Left lung (tissue), 10 donors: ENCODE results near the gene ST3GAL3. TPM values are rescaled to one million over a fixed set of nuclear protein-coding genes. Genes with fewer than 3 reads are reported as not detected.

Experiments used
- ATAC-seq: fragments of 200-7000 bp; cut with Tn5 transposase; one replicate; pipeline ENCODE4 v1.9.1; 2020; ENCODE audit warnings: moderate library complexity
- DNase-seq, 4 donors: peaks; one replicate each; pipeline ENCODE4 v3.0.0-alpha.2; 2013 to 2020
- H3K27ac ChIP-seq, 2 donors: fragments of 200-600 bp; sonication (generic) in 1 of 2; one replicate each; pipeline versions ENCODE4 v1.5.0 to v1.8.0; 2020 to 2021
- H3K27me3 ChIP-seq, 2 donors: fragments of 200-600 bp; sonication (generic) in 1 of 2; one replicate each; pipeline versions ENCODE4 v1.5.0 to v1.8.0; 2020 to 2021
- H3K36me3 ChIP-seq, 2 donors: fragments of 200-600 bp; sonication (generic) in 1 of 2; one replicate each; pipeline versions ENCODE4 v1.5.0 to v1.8.0; 2020 to 2021
- H3K4me1 ChIP-seq, 2 donors: fragments of 200-600 bp; one replicate each; pipeline ENCODE4 v1.8.0; 2021
- H3K4me3 ChIP-seq, 2 donors: fragments of 200-600 bp; sonication (generic) in 1 of 2; one replicate each; pipeline versions ENCODE4 v1.5.0 to v1.8.0; 2020 to 2021; ENCODE audit warnings: mild to moderate bottlenecking in 1 of 2
- H3K9me3 ChIP-seq, 2 donors: fragments of 200-600 bp; sonication (generic) in 1 of 2; one replicate each; pipeline versions ENCODE4 v1.5.0 to v1.8.0; 2020 to 2021
- intact Hi-C, 2 donors: fragments of 100-400 bp; cut with DNase I; formaldehyde crosslinking; loops; one replicate each; pipeline versions ENCODE4 v1.11.2 to v1.14.2; 2022
- microRNA-seq, 2 donors: library from miRNA; unstranded; fragments of <30 nt; microRNA quantifications; one replicate each; pipeline ENCODE4, GENCODE V29; 2019
- polyA plus RNA-seq, 6 donors: library from polyadenylated mRNA; unstranded; fragments of 120-200 nt; gene quantifications; one replicate each; pipeline ENCODE4 v1.2.1, GENCODE V29; 2013; ENCODE audit not compliant: insufficient read length in 6 of 6
- total RNA-seq, 2 donors: library from RNA; stranded (reverse); fragmentation: NEBNext Ultra II Directional; extraction: Animal tissue kit (Norgen Biotek cat#: 25700); gene quantifications; one replicate each; pipeline ENCODE4 v1.2.1, GENCODE V29; 2021
- TF ChIP-seq, protein P1 (sequence below), 2 donors: fragments of 200-600 bp; sonication (generic) in 1 of 2; IDR thresholded peaks; one replicate each; pipeline versions ENCODE4 v1.5.0 to v1.8.0; 2021; ENCODE audit warnings: antibody characterized with exemption in 2 of 2
- donor health status: DM: no; HTN: yes; CAD: no.
- donor health status: DM: no; HTN: no; CAD: no.

Gene ST3GAL3
- total and polyA plus RNA-seq, 8 donors: 18.9 to 42.4 (median 34.4) TPM

DNA sequence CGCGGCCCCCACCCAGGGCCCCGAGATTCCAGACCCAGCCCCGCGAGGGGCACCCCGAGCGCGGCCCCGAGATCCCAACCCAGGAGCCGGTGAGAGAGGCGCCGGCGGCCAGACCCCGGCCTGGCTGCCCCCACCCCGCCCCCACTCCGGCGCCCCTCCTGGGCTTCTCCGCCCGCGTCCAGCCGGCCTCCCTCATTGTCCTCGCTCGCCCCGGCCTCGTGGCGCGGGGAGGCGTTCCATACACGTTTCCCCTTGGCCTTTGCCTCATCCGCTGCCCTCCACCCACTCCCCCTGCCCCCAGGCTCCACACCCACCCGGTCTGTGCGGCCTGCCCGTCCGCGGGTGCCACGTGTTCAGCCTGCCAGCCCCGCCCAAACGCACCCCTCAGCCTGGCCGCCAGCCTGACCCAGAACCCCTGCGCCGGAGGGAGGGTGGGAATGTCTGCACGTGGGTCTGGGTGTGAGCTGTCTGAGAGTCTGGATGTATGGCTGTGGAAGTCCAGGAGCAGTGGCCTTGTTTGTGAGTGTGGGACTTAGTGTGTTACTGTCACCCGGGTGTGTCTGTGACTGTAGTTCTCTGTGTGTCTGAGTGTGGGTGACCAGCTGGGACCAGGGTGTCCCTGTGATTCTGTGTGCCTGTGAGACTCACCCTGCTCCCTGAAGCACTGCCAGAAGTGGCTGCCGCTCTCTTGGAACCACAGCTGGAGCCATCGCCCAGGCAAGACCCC is 272.4 kb downstream of the ST3GAL3 start:
- Histone ChIP-seq H3K36me3 (peaks cover 5 to 31% of the 10 kb centered on the region in 2 donors), H3K4me1 (peaks cover 33 to 74% of the 10 kb centered on the region in 2 donors), H3K27ac (peak overlapping the region; percentile 39 to 70), H3K9me3 (no peaks in the 10 kb centered on the region), H3K4me3 (peak overlapping the region; percentile 43 to 63), H3K27me3 (no peaks in the 10 kb centered on the region)
- ATAC-seq (peak; percentile 38), DNase-seq (peak in 3 of 4 donors; percentile 56 to 88 (median 68))
- intact Hi-C loops: no loop called here
- TF ChIP-seq, protein P1, sequence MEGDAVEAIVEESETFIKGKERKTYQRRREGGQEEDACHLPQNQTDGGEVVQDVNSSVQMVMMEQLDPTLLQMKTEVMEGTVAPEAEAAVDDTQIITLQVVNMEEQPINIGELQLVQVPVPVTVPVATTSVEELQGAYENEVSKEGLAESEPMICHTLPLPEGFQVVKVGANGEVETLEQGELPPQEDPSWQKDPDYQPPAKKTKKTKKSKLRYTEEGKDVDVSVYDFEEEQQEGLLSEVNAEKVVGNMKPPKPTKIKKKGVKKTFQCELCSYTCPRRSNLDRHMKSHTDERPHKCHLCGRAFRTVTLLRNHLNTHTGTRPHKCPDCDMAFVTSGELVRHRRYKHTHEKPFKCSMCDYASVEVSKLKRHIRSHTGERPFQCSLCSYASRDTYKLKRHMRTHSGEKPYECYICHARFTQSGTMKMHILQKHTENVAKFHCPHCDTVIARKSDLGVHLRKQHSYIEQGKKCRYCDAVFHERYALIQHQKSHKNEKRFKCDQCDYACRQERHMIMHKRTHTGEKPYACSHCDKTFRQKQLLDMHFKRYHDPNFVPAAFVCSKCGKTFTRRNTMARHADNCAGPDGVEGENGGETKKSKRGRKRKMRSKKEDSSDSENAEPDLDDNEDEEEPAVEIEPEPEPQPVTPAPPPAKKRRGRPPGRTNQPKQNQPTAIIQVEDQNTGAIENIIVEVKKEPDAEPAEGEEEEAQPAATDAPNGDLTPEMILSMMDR (IDR thresholded peaks at IDR 0.05): no peak

DNA sequence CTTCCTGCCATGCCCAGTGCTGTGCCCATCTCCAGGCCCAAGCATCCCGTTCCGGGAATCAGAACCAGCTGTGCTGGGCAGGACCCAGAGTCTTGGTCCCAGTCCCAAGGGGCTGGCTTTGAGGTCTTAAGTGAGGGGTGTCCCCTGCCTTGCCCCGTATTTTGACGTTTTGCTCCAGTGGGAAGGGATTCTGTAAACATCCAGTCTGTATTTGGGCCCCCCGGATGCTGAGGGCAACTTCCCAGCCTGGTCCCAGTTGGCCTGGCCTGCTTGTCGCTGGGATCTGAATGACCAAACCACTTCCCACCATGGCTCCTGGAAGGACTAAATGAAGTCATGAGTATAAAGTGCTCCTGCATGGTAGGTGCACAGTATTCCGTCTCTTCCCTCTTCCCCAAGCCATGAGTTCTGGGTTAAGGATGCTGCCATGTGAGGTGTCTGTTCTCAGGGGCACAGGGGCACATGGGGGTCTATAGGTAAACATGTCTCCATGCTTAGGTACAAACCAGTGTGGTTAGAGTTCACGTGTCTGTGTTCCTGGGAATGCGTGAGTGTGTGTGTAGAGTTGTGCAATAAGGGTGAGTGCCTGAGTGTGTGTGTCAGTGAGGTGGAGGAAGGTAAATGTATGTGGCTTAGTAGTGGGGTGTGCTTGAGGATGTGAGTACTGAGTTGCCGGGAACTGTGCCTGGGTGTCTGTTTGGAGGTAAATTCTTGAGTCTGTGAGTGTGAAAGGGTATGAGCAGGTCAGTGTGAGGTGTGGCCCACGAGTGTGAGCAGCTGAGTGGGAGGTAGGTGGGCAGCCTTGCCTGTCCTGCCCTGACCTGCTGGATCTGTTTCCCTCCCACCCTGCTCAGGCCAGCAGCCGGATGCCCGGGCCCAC is 273.2 kb downstream of the ST3GAL3 start:
- no peaks in the 10 kb centered on the region for H3K9me3 ChIP-seq
- no peaks in the 10 kb centered on the region for H3K27me3 ChIP-seq
- peak overlapping the region; percentile 43 to 63 for H3K4me3 ChIP-seq
- intact Hi-C loops: no loop called here
- TF ChIP-seq, protein P1 (IDR thresholded peaks at IDR 0.05): no peak
- peak overlapping the region; percentile 17 to 70 for H3K27ac ChIP-seq
- H3K4me1 ChIP-seq: peaks cover 32 to 71% of the 10 kb centered on the region in 2 donors
- DNase-seq (peak in 1 of 4 donors; percentile 43), ATAC-seq (peak; percentile 13)
- peaks cover 5 to 36% of the 10 kb centered on the region in 2 donors for H3K36me3 ChIP-seq

Small RNA genes lying within 50 kb of the gene (microRNA-seq; reads per million reads assigned to microRNA genes)
- 0 reads per million in 2 donors for gene MIR6079

Other genes with a start within 250 kb of the ST3GAL3 start
- gene PTPRF, start 176.7 kb upstream of the ST3GAL3 start, total RNA-seq: 100 to 1,000 TPM; 123 to 279 TPM
- 100 to 1,000 TPM; 154 to 249 (median 195) TPM for gene PTPRF, start 176.7 kb upstream of the ST3GAL3 start, polyA plus RNA-seq
- gene KDM4A, start 57.4 kb upstream of the ST3GAL3 start, total RNA-seq: 10 to 100 TPM; 40.6 to 48.8 TPM
- gene KDM4A, start 57.4 kb upstream of the ST3GAL3 start, polyA plus RNA-seq: 10 to 100 TPM; 57.6 to 62.7 (median 60.8) TPM
- 1 to 10 TPM; 1.8 to 2.3 TPM for gene ARTN, start 226.3 kb downstream of the ST3GAL3 start, total RNA-seq
- gene ARTN, start 226.3 kb downstream of the ST3GAL3 start, polyA plus RNA-seq: 1 to 10 TPM; 2.2 to 4.2 (median 2.8) TPM
- 10 to 100 TPM; 26.8 to 33.4 TPM for gene IPO13, start 239.4 kb downstream of the ST3GAL3 start, total RNA-seq
- gene IPO13, start 239.4 kb downstream of the ST3GAL3 start, polyA plus RNA-seq: 10 to 100 TPM; 18.0 to 24.1 (median 20.5) TPM